Measurements from ENCODE around the gene RAB44. TPM values are rescaled to one million over a fixed set of nuclear protein-coding genes. Genes with fewer than 3 reads are reported as not detected.

Gene RAB44
- total RNA-seq, 2 donors from 2014 or later: 0.14 to 0.45 TPM

GRCh38 chr6:36752886-36753506, 55.4 kb downstream of the RAB44 start:
- Histone ChIP-seq H3K4me3 (no peak overlapping the region), H3K27ac (no peak overlapping the region), H3K9me3 (no peaks in the 10 kb centered on the region), H3K27me3 (replicated peaks; ENCODE audit: insufficient read depth) (no peaks in the 10 kb centered on the region), H3K4me1 (replicated peaks) (no peaks in the 10 kb centered on the region), H3K36me3 (no peaks in the 10 kb centered on the region)
- DNase-seq (ENCODE audit: low spot score): no peak
- intact Hi-C loops (cut with DNase I): no loop called here
- no peak for TF ChIP-seq POLR2AphosphoS5 (IDR thresholded peaks at IDR 0.05)
- TF ChIP-seq POLR2A (IDR thresholded peaks at IDR 0.05): no peak
- TF ChIP-seq CTCF (IDR thresholded peaks at IDR 0.05): no peak
- WGBS: 87% methylated on average over 6 of the region's 6 CpGs

GRCh38 chr6:36753671-36754405, 56.2 kb downstream of the RAB44 start:
- no peaks in the 10 kb centered on the region for H3K27me3 ChIP-seq (replicated peaks; ENCODE audit: insufficient read depth)
- TF ChIP-seq CTCF (IDR thresholded peaks at IDR 0.05) (no peak), POLR2A (IDR thresholded peaks at IDR 0.05) (no peak), POLR2AphosphoS5 (IDR thresholded peaks at IDR 0.05) (no peak)
- H3K36me3 ChIP-seq: no peaks in the 10 kb centered on the region
- WGBS: 91% methylated on average over 7 of the region's 7 CpGs
- no peak overlapping the region for H3K27ac ChIP-seq
- intact Hi-C loops (cut with DNase I): no loop called here
- no peaks in the 10 kb centered on the region for H3K9me3 ChIP-seq
- no peaks in the 10 kb centered on the region for H3K4me1 ChIP-seq (replicated peaks)
- no peak overlapping the region for H3K4me3 ChIP-seq
- no peak for DNase-seq (ENCODE audit: low spot score)

GRCh38 chr6:36754582-36755434, 57.2 kb downstream of the RAB44 start:
- 89% methylated on average over 9 of the region's 9 CpGs for WGBS
- no peaks in the 10 kb centered on the region for H3K4me1 ChIP-seq (replicated peaks)

More at GRCh38 chr6:36754582-36755434, 57.2 kb downstream of the RAB44 start:
- no peak overlapping the region for H3K4me3 ChIP-seq
- TF ChIP-seq CTCF (IDR thresholded peaks at IDR 0.05): no peak
- no peak for TF ChIP-seq POLR2AphosphoS5 (IDR thresholded peaks at IDR 0.05)
- TF ChIP-seq POLR2A (IDR thresholded peaks at IDR 0.05): no peak
- H3K27me3 ChIP-seq (replicated peaks; ENCODE audit: insufficient read depth): no peaks in the 10 kb centered on the region
- intact Hi-C loops (cut with DNase I): loop anchor here (5.0 kb wide), 2 partner anchors 73 to 133 kb away; no protein-coding TSS in a partner anchor
- no peak overlapping the region for H3K27ac ChIP-seq
- no peaks in the 10 kb centered on the region for H3K36me3 ChIP-seq
- DNase-seq (ENCODE audit: low spot score): no peak
- no peaks in the 10 kb centered on the region for H3K9me3 ChIP-seq

All from prostate gland (tissue), 2 donors.